ENCODE results near the gene ALG11.

DNA sequence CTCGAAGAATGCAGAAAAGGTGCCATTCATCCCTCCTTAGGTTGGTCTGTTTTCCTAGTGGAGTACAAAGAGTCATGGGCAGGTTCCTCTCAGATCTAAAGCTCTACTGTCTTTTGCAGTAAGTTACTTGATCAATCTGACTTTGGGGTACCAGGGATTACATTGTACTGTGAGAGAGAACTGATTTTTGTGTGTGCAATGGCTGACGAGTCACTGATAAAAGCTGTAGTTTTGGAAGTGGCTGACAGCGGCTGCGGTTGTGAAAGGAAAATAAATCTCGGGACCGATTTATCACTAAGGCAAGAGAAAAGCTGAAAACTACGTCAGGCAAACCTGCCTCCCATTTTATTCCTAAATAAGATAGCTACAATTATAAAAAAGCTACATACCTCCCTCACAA, 39.2 kb downstream of the ALG11 start:
- TF ChIP-seq EP300 (conservative IDR thresholded peaks at IDR 0.05; ENCODE audit: poor library complexity, severe bottlenecking) = no peak
- TF ChIP-seq CTCF (IDR thresholded peaks at IDR 0.05; ENCODE audit: poor library complexity, severe bottlenecking) = no peak
- no peak for TF ChIP-seq POLR2AphosphoS5 (IDR thresholded peaks at IDR 0.05)
- TF ChIP-seq SMC3 (conservative IDR thresholded peaks at IDR 0.05; ENCODE audit: poor library complexity) = no peak
- TF ChIP-seq REST (IDR thresholded peaks at IDR 0.05; ENCODE audit: borderline replicate concordance) = no peak
